Ecto neural progenitor cell (in vitro differentiated cells): ENCODE measurements around the gene PLEK2.
"Not testable (repeated sequence)": the region's sequence is repeated elsewhere in the genome, so short reads cannot be mapped to it uniquely, and the experiment has no call there.

Experiments
- DNase-seq: peaks from one replicate; pipeline ENCODE4 v3.0.0-alpha.2; 2018; ENCODE audit warnings: low spot score

PLEK2 gene

GRCh38 chr14:67358924-67359774 is 52.8 kb downstream of the PLEK2 start:
- no peak for DNase-seq

- no peak for DNase-seq
Measured at GRCh38 chr14:67357969-67358354, 54.0 kb downstream of the PLEK2 start.

GRCh38 chr14:67357186-67357968 is 54.6 kb downstream of the PLEK2 start:
- no peak for DNase-seq

GRCh38 chr14:67352055-67352454 is 59.9 kb downstream of the PLEK2 start:
- no peak for DNase-seq

GRCh38 chr14:67345583-67345982 is 66.4 kb downstream of the PLEK2 start:
- no peak for DNase-seq

- DNase-seq, result no peak
Measured at GRCh38 chr14:67343601-67344230, 68.2 kb downstream of the PLEK2 start.

- DNase-seq, result not testable (repeated sequence)
Measured at GRCh38 chr14:67341231-67341630, 70.7 kb downstream of the PLEK2 start.
